CD4-positive, CD25-positive, alpha-beta regulatory T cell (primary cell): ENCODE data around the gene MESD. TPM values are rescaled to one million over a fixed set of nuclear protein-coding genes. Genes with fewer than 3 reads are reported as not detected.

ENCODE experiments used
- ATAC-seq, 2 donors: fragments of 150-1000 bp; cut with Tn5 transposase; one replicate each; pipeline ENCODE4 v1.10.0; 2021; ENCODE audit warnings: low read depth in 2 of 2, moderate number of reproducible peaks in 2 of 2, moderate library complexity in 1 of 2
- DNase-seq, 3 donors: peaks; one replicate each; pipeline versions ENCODE4 v3.0.0 to v3.0.0-alpha.2; 2012 to 2022; ENCODE audit warnings: mixed read lengths in 1 of 3
- H3K27ac ChIP-seq: one replicate; pipeline ENCODE4 v1.7.0; 2013; ENCODE audit warnings: mild to moderate bottlenecking, low read length; ENCODE audit not compliant: insufficient read depth, poor library complexity, severe bottlenecking
- H3K27me3 ChIP-seq: one replicate; pipeline ENCODE4 v1.7.0; 2013; ENCODE audit warnings: low read length; ENCODE audit not compliant: control insufficient read depth, insufficient read depth
- H3K36me3 ChIP-seq: one replicate; pipeline ENCODE4 v1.7.0; 2013; ENCODE audit warnings: mild to moderate bottlenecking, low read length, moderate library complexity; ENCODE audit not compliant: control insufficient read depth, insufficient read depth
- H3K4me1 ChIP-seq: 2 replicates; pipeline ENCODE4 v1.7.0; 2013; ENCODE audit warnings: mild to moderate bottlenecking, low read length; ENCODE audit not compliant: insufficient read depth, control insufficient read depth, poor library complexity, severe bottlenecking
- H3K4me3 ChIP-seq: one replicate; pipeline ENCODE4 v1.7.0; 2013; ENCODE audit warnings: low read depth, mild to moderate bottlenecking, low read length, moderate library complexity
- H3K9me3 ChIP-seq, 2 experiments: 1 replicate in 1 of 2; 2 replicates in 1 of 2; pipeline ENCODE4 v1.7.0; 2013; ENCODE audit warnings: low read length in 2 of 2, mild to moderate bottlenecking in 1 of 2, moderate library complexity in 1 of 2; ENCODE audit not compliant: control insufficient read depth in 2 of 2
- H3K27ac Mint-ChIP-seq, 3 donors: one replicate each; pipeline ENCODE4 v1.8.0; 2020 to 2022; ENCODE audit warnings: mild to moderate bottlenecking in 3 of 3, mixed read lengths in 3 of 3, moderate library complexity in 2 of 3
- H3K27me3 Mint-ChIP-seq: one replicate; pipeline ENCODE4 v1.8.0; 2022; ENCODE audit warnings: mild to moderate bottlenecking, mixed read lengths
- H3K36me3 Mint-ChIP-seq: one replicate; pipeline ENCODE4 v1.8.0; 2020; ENCODE audit warnings: mixed read lengths
- H3K4me1 Mint-ChIP-seq, 4 donors: one replicate each; pipeline ENCODE4 v1.8.0; 2020 to 2022; ENCODE audit warnings: mixed read lengths in 4 of 4, mild to moderate bottlenecking in 1 of 4
- H3K4me3 Mint-ChIP-seq, 4 donors: one replicate each; pipeline ENCODE4 v1.8.0; 2020 to 2022; ENCODE audit warnings: mild to moderate bottlenecking in 4 of 4, mixed read lengths in 4 of 4, moderate library complexity in 3 of 4
- H3K9me3 Mint-ChIP-seq, 7 donors: one replicate each; pipeline ENCODE4 v1.8.0; 2020 to 2022; ENCODE audit warnings: mixed read lengths in 7 of 7, mild to moderate bottlenecking in 3 of 7, moderate library complexity in 2 of 7
- polyA plus RNA-seq, 4 donors: library from polyadenylated mRNA; unstranded; fragments of 300-500 nt; fragmentation: Illumina TruSeq; gene quantifications; one replicate each; pipeline ENCODE4 v1.2.3, GENCODE V29; 2021
- total RNA-seq: library from RNA; stranded (reverse); gene quantifications from one replicate; pipeline ENCODE4 v1.2.3, GENCODE V29; 2022

MESD gene
- total and polyA plus RNA-seq, 5 donors from 2014 or later = 18.4 to 34.1 (median 29.7) TPM

- no peak for ATAC-seq
These were observed 23.0 kb upstream of the MESD start for GRCh38 chr15:81012588-81012987.

GRCh38 chr15:81011593-81011992, 22.0 kb upstream of the MESD start:
- DNase-seq (no peak), ATAC-seq (no peak)
- H3K27me3 Mint-ChIP-seq = no peaks in the 10 kb centered on the region
- no peak overlapping the region for H3K4me3 Mint-ChIP-seq
- peaks cover 27 to 51% (median 46%) of the 10 kb centered on the region in 4 donors for H3K4me1 Mint-ChIP-seq
- no peaks in the 10 kb centered on the region for H3K4me1 ChIP-seq
- no peaks in the 10 kb centered on the region for H3K9me3 Mint-ChIP-seq
- no peaks in the 10 kb centered on the region for H3K27me3 ChIP-seq
- no peak overlapping the region for H3K27ac ChIP-seq
- peaks cover 7% of the 10 kb centered on the region for H3K36me3 Mint-ChIP-seq
- peak overlapping the region in 2 of 3 donors; percentile 15 to 26 for H3K27ac Mint-ChIP-seq
- no peak overlapping the region for H3K4me3 ChIP-seq
- H3K36me3 ChIP-seq = no peaks in the 10 kb centered on the region
- H3K9me3 ChIP-seq = no peaks in the 10 kb centered on the region

More at GRCh38 chr15:81012588-81012987, 23.0 kb upstream of the MESD start:
- Histone ChIP-seq H3K27ac (no peak overlapping the region), H3K27me3 (no peaks in the 10 kb centered on the region), H3K9me3 (no peaks in the 10 kb centered on the region), H3K4me3 (no peak overlapping the region), H3K36me3 (no peaks in the 10 kb centered on the region), H3K4me1 (no peaks in the 10 kb centered on the region)
- Mint-ChIP-seq H3K9me3 (no peaks in the 10 kb centered on the region), H3K4me1 (peaks cover 27 to 43% (median 39%) of the 10 kb centered on the region in 4 donors), H3K36me3 (peaks cover 7% of the 10 kb centered on the region), H3K27me3 (no peaks in the 10 kb centered on the region), H3K4me3 (no peak overlapping the region), H3K27ac (no peak overlapping the region)
- DNase-seq = no peak

- DNase-seq (no peak), ATAC-seq (no peak)
- Histone ChIP-seq H3K4me1 (peaks cover 4% of the 10 kb centered on the region), H3K27ac (no peak overlapping the region), H3K36me3 (no peaks in the 10 kb centered on the region), H3K4me3 (no peak overlapping the region), H3K27me3 (no peaks in the 10 kb centered on the region), H3K9me3 (no peaks in the 10 kb centered on the region)
- H3K4me1 Mint-ChIP-seq = peaks cover 32 to 64% (median 53%) of the 10 kb centered on the region in 4 donors
- no peak overlapping the region for H3K4me3 Mint-ChIP-seq
- peaks cover 7% of the 10 kb centered on the region for H3K36me3 Mint-ChIP-seq
- no peaks in the 10 kb centered on the region for H3K27me3 Mint-ChIP-seq
- peak overlapping the region in 1 of 3 donors; percentile 35 for H3K27ac Mint-ChIP-seq
- no peaks in the 10 kb centered on the region for H3K9me3 Mint-ChIP-seq
These were observed 20.5 kb upstream of the MESD start for GRCh38 chr15:81010086-81010485.

DNA sequence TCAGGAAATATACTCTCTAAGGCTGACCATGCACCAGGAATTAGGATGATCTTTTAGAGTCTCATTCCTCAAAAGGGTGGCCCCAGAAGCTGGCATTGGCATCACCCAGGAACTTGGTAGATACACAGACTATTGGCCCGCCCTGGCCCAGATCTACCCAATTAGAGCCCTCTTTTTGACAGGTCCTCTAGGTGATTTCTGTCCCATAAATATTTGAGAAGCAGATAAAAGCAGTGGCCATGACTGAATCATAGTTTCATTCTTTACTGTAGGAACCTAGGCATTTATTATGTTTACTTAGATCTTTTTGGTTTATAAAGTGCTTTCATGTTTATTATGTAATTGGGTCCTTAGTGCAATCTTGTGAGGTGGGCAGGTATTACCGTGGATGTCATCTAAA, 18.7 kb upstream of the MESD start:
- Mint-ChIP-seq H3K27ac (peak overlapping the region in 2 of 3 donors; percentile 64 to 65), H3K4me1 (peaks cover 40 to 82% (median 67%) of the 10 kb centered on the region in 4 donors), H3K9me3 (no peaks in the 10 kb centered on the region), H3K27me3 (no peaks in the 10 kb centered on the region), H3K4me3 (no peak overlapping the region), H3K36me3 (peaks cover 9% of the 10 kb centered on the region)
- no peak for DNase-seq
- no peak for ATAC-seq
- H3K4me3 ChIP-seq = no peak overlapping the region
- peaks cover 22% of the 10 kb centered on the region for H3K4me1 ChIP-seq
- no peaks in the 10 kb centered on the region for H3K9me3 ChIP-seq
- H3K36me3 ChIP-seq = peaks cover 3% of the 10 kb centered on the region
- H3K27me3 ChIP-seq = no peaks in the 10 kb centered on the region
- H3K27ac ChIP-seq = no peak overlapping the region

GRCh38 chr15:81007428-81008064, 17.9 kb upstream of the MESD start:
- Mint-ChIP-seq H3K4me3 (no peak overlapping the region), H3K9me3 (no peaks in the 10 kb centered on the region), H3K27me3 (no peaks in the 10 kb centered on the region), H3K4me1 (peaks cover 40 to 82% (median 67%) of the 10 kb centered on the region in 4 donors), H3K27ac (peak overlapping the region in 2 of 3 donors; percentile 31 to 73), H3K36me3 (peaks cover 10% of the 10 kb centered on the region)
- Histone ChIP-seq H3K27me3 (no peaks in the 10 kb centered on the region), H3K9me3 (no peaks in the 10 kb centered on the region), H3K4me3 (no peak overlapping the region), H3K27ac (no peak overlapping the region), H3K4me1 (peaks cover 30% of the 10 kb centered on the region), H3K36me3 (peaks cover 3% of the 10 kb centered on the region)
- ATAC-seq = no peak
- DNase-seq = no peak

DNA sequence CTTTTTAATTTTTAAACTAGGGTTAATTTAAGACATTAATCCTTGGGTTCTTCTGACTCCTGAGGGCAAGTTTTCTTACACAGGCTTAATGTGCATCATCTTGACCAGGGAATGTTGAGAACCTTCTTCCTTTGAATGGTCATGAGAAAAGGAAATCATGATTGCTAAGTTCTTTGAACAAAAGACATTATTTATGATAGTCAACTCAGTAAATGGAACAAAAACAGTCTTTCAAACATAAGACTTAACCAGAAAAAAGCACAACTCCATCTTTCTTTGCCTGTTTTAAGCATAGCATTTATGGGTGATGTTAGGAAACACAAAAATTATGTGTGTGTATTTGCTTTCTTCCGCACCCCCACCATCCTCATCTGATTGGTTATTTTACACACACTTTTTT, 16.5 kb upstream of the MESD start:
- peaks cover 40 to 76% (median 60%) of the 10 kb centered on the region in 4 donors for H3K4me1 Mint-ChIP-seq
- H3K9me3 ChIP-seq = no peaks in the 10 kb centered on the region
- H3K4me1 ChIP-seq = peaks cover 34% of the 10 kb centered on the region
- peaks cover 3% of the 10 kb centered on the region for H3K36me3 ChIP-seq
- no peaks in the 10 kb centered on the region for H3K27me3 ChIP-seq
- H3K4me3 ChIP-seq = no peak overlapping the region
- ATAC-seq (no peak), DNase-seq (no peak)
- no peaks in the 10 kb centered on the region for H3K27me3 Mint-ChIP-seq
- H3K27ac ChIP-seq = no peak overlapping the region
- peaks cover 10% of the 10 kb centered on the region for H3K36me3 Mint-ChIP-seq
- peak overlapping the region in 1 of 4 donors; percentile 91 for H3K4me3 Mint-ChIP-seq
- peak overlapping the region in 1 of 3 donors; percentile 71 for H3K27ac Mint-ChIP-seq
- H3K9me3 Mint-ChIP-seq = no peaks in the 10 kb centered on the region

DNA sequence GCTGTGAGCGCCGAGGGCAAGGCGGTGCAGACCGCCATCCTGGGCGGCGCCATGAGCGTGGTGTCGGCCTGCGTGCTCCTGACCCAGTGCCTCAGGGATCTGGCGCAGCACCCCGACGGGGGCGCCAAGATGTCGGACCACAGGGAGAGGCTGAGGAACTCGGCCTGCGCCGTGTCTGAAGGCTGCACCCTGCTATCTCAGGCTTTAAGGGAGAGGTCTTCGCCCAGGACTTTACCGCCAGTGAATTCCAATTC, 13.4 kb upstream of the MESD start:
- Mint-ChIP-seq H3K36me3 (peaks cover 7% of the 10 kb centered on the region), H3K4me3 (peak overlapping the region; percentile 83 to 96 (median 89)), H3K27ac (no peak overlapping the region), H3K4me1 (peaks cover 42 to 71% (median 55%) of the 10 kb centered on the region in 4 donors), H3K27me3 (no peaks in the 10 kb centered on the region), H3K9me3 (no peaks in the 10 kb centered on the region)
- Histone ChIP-seq H3K27ac (no peak overlapping the region), H3K9me3 (no peaks in the 10 kb centered on the region), H3K36me3 (peaks cover 3% of the 10 kb centered on the region), H3K4me3 (peak overlapping the region; percentile 48), H3K4me1 (peaks cover 57% of the 10 kb centered on the region), H3K27me3 (no peaks in the 10 kb centered on the region)
- no peak for ATAC-seq
- no peak for DNase-seq
